HG03060 (cell line): ENCODE data around the gene IFITM1.

ENCODE experiments used
- ATAC-seq: cut with Tn5 transposase; IDR thresholded peaks from one replicate; pipeline ENCODE4 v1.9.1; 2021; ENCODE audit warnings: low read depth, moderate number of reproducible peaks; ENCODE audit not compliant: unreplicated experiment

IFITM1 gene

DNA sequence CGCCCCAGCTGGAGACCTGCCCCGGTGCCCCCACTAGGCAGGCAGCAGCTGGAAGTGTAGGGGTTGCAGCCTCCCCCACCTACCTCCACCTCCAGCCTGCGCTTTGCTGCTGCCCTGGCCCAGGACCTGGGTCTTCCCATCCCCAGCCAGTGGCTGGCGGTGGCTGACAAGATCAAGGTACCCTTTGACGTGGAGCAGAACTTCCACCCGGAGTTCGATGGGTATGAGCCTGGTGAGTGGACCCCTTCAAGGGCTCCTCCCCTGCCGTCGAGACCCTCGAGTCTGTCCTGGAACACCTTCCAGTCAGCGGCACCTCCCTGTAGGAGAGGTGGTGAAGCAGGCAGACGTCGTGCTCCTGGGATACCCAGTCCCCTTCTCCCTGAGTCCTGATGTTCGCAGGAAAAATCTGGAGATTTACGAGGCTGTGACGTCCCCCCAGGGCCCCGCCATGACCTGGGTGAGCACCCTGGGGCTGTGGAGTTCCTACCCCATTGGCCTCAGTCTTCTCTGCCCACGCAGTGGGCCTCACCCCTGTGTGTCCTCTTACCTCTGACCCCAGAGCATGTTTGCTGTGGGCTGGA lies 20.5 kb upstream of the IFITM1 start:
- no peak for ATAC-seq

DNA sequence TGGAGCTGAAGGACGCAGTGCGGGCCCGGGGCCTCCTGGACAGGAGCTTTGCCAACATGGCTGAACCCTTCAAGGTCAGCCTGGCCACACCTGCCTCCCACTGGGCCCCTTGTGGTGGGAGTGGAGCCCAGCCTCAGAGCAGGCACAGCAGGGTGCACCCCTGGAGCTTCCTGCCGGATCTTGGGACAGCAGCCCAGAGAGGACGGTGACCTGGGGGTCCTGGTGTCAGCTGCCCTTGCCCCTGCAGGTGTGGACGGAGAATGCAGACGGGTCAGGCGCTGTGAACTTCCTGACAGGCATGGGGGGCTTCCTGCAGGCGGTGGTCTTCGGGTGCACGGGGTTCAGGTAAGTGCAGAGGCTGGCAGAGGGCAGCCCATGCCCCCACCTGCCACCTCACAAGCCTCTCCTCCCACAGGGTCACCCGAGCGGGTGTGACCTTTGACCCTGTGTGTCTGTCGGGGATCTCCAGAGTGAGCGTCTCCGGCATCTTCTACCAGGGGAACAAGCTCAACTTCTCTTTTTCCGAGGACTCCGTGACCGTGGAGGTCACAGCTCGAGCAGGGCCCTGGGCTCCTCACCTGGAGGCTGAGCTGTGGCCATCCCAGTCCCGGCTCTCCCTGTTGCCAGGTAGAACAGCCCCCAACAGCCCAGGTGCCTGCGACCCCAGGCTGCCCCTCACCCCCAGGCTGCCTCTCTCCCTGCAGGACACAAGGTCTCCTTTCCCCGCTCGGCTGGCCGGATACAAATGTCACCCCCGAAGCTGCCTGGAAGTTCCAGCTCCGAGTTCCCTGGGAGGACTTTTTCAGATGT lies 19.8 kb upstream of the IFITM1 start:
- no peak for ATAC-seq

- ATAC-seq = no peak
Observed at GRCh38 chr11:294780-295179, 19.1 kb upstream of the IFITM1 start.

- ATAC-seq = no peak
Observed at GRCh38 chr11:295351-296170, 18.3 kb upstream of the IFITM1 start.

DNA sequence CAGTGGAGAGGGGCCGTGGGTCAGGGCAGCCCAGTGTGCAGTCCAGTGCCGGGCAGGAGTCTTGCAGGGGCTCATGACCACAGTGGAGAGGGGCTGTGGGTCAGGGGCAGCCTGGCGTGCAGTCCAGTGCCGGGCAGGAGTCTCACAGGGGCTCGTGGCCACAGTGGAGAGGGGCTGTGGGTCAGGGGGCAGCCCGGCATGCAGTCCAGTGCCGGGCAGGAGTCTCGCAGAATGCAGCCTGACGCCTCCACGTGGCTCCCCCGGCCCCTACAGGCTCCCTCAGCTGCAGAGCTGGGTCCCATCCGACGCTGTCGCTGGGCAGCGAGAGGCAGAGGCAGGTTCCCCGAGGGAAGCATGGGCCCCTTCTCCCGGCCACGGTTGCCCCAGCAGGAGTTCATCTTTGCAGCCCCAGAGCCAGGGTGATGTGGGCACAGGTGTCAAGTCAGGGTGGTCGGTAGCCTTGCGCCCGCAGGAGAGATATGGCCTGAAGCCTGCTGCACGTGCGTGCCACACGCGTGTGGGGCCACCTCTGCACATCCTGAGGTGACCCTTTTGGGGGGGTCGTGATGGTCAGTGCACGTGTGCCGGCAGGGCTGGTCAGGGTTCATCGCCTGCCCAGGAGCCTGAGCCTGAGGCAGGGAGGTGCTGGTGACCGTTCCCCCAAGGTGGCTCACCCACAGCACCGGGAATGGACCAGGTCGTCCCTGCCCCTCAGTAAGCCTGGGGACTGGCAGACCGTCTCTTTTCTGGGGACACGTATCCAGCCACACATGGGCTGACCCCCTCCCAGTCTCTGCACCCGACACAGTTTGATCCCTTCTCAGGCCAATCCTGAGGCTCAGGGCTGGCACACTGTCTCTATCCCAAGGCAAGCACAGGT lies 17.4 kb upstream of the IFITM1 start:
- no peak for ATAC-seq

DNA sequence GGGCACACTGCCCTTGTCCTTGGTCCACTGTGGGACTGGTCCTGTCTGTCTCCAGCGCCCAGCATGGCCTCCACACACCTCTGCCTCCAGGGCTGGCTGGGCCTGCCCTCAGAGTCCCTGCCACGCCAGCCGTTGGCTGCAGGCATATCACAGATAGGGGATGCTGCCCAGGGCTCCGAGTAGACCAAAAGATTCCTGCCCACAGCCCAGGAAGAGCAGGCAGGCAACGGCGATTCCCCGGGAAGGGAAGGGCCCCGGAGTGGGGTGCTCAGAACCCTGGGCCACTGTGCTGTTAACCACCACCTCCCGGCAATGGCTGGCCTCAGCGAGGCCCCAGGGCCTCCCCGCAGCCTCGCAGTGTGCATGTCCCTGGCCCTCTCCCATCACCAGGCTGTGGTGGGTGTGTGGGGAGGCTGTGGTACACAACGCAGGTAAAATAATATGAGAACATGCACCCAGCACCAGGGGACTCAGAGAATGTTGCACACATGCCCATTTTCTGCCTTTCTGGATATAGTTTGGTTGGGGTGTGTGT lies 16.7 kb upstream of the IFITM1 start:
- ATAC-seq = no peak

DNA sequence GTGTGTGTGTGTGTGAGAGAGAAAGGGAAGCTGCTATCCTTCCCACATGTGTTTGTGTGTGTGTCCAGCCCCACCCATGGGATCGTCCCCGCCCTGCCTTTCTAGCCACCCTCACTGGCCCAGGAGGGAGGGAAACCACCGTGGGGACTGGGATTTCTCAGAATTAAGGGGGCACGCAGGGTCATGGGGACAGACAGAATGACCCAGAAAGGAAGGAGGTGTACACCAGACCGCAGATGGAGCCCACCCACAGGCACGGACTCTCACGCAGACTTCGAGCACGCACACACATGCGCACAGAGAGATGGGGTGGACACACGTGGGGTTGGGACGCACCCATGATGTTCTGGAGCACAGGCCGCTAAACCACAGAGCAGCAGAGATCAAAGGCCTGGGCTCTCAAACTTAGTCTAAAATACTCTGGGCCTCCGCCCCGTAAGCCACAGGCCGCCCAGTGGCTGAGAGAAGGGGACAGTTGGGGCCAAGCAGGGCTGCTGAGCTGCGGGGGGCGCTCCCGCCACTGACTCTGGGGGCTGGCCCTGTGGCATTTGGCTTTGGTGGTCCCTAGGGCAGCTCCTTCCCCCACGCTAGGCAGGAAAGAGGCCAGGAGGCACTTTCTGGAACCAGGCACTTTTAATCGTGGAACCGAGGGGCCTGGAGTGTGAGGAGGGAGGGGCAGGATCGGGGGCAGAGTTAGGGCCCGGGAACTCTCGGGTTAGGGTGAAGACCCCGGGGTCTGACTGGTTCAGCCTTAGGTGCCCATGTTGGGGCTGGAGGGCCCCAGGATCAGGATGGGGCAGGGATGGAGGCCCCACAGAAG lies 16.0 kb upstream of the IFITM1 start:
- ATAC-seq = no peak

GRCh38 chr11:298406-299065 lies 15.3 kb upstream of the IFITM1 start:
- no peak for ATAC-seq

GRCh38 chr11:299081-299891 lies 14.6 kb upstream of the IFITM1 start, which contains the start of gene IFITM5:
TSS of gene IFITM5 (minus strand) at chr11:299526. CDS start at chr11:299490, 36 bp downstream.
- no peak for ATAC-seq

DNA sequence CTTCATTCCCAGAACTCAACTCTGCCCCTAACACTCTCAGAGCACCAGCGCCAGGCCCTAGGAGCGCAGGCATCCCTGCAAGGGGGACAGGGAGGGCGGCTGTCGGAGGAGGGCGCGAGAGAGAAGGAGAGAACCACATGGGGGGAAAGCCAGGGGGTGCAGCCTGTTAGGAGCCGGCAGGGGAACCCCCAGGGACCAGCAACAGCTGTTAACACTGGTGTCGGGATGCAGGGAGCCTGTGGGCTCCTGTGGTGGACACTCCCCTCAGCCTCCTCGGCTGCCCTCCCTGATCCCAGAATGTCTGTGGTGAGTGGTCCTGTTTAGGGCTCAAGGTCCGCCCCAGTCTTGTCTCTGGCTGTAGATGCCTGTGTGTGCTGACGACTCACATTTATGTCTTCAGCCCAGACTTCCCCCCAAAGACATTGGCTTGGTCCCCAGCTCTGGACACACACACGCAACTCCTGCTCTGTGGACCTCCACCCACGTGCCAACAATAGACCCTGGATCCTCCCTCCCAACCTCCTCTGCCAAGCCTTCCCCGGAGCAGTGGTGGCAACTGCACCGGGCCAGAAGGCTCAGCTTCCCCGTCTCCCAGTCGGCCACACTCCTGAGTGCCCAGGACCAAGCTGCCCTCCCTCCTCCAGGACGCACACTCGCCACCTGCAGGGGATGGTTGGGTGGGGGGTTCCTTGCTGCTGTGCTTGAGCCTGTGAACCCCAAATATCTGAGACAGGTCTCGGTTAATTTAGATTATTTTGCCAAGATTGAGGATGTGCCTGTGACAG lies 13.7 kb upstream of the IFITM1 start:
- no peak for ATAC-seq

- no peak for ATAC-seq
Observed at GRCh38 chr11:303363-303762, 10.5 kb upstream of the IFITM1 start.

- ATAC-seq = no peak
Observed at GRCh38 chr11:304061-304506, 9.8 kb upstream of the IFITM1 start.

- ATAC-seq = no peak
Observed at GRCh38 chr11:304915-305843, 8.7 kb upstream of the IFITM1 start.

DNA sequence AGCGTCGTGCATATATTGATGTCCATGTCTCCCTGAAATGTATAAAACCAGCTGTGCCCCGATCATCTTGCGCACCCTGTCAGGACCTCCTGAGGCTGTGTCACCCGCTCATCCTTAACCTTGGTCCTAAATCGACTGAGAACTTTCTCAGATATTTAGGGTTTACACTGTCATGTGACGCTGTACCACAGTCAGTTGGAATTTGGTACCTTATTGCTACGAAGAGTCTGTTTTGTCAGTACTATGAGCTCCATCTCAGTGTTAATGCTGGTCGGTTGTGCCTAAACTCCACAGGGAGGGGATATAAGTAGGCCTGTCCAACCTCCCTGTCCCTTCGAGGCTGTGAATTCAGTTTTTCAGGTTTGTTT lies 8.0 kb upstream of the IFITM1 start:
- ATAC-seq = no peak

GRCh38 chr11:306645-307371 lies 7.0 kb upstream of the IFITM1 start:
- ATAC-seq = no peak
